ENCODE data around the gene ERBIN.

GRCh38 chr5:66072031-66072430 lies 145.7 kb downstream of the ERBIN start:
- no peak for TF ChIP-seq GATA2 (IDR thresholded peaks at IDR 0.05; ENCODE audit: low read depth, low read length)
- no peak for TF ChIP-seq GATA3 (IDR thresholded peaks at IDR 0.05; ENCODE audit: low read depth, low read length)

Data from SH-SY5Y (cell line).